Omental fat pad (tissue), 4 donors: Measurements from ENCODE around the gene WDFY4. TPM values are rescaled to one million over a fixed set of nuclear protein-coding genes. Genes with fewer than 3 reads are reported as not detected.

ENCODE experiments used
- ATAC-seq: fragments of 150-250 bp; one replicate; pipeline ENCODE4 v1.9.1; 2016; ENCODE audit warnings: mild to moderate bottlenecking, moderate library complexity; ENCODE audit not compliant: low FRiP score
- DNase-seq: peaks from one replicate; pipeline ENCODE4 v3.0.0-alpha.2; 2019; ENCODE audit warnings: low spot score
- total RNA-seq, 4 donors: library from RNA; depleted of rRNA; stranded (reverse); fragments of >200 nt; gene quantifications; one replicate each; pipeline ENCODE4 v1.1.0, GENCODE V29; 2016
- TF ChIP-seq, protein P1 (sequence below), 3 donors: fragments of 450-650 bp; IDR thresholded peaks; one replicate each; pipeline ENCODE4 v1.5.1; 2016 to 2017; ENCODE audit warnings: antibody characterized with exemption in 3 of 3, mild to moderate bottlenecking in 3 of 3, moderate library complexity in 2 of 3

Gene WDFY4
- total RNA-seq, 4 donors from 2014 or later, result 6.8 to 21.4 (median 10.5) TPM

- DNase-seq, result no peak
- no peak for ATAC-seq
- TF ChIP-seq, protein P1, sequence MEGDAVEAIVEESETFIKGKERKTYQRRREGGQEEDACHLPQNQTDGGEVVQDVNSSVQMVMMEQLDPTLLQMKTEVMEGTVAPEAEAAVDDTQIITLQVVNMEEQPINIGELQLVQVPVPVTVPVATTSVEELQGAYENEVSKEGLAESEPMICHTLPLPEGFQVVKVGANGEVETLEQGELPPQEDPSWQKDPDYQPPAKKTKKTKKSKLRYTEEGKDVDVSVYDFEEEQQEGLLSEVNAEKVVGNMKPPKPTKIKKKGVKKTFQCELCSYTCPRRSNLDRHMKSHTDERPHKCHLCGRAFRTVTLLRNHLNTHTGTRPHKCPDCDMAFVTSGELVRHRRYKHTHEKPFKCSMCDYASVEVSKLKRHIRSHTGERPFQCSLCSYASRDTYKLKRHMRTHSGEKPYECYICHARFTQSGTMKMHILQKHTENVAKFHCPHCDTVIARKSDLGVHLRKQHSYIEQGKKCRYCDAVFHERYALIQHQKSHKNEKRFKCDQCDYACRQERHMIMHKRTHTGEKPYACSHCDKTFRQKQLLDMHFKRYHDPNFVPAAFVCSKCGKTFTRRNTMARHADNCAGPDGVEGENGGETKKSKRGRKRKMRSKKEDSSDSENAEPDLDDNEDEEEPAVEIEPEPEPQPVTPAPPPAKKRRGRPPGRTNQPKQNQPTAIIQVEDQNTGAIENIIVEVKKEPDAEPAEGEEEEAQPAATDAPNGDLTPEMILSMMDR (IDR thresholded peaks at IDR 0.05), result no peak
These were observed 211.1 kb downstream of the WDFY4 start for GRCh38 chr10:48895803-48896195.

GRCh38 chr10:48896756-48897440, 212.2 kb downstream of the WDFY4 start:
- TF ChIP-seq, protein P1 (IDR thresholded peaks at IDR 0.05), result no peak
- no peak for DNase-seq
- ATAC-seq, result no peak

GRCh38 chr10:48897441-48897790, 212.7 kb downstream of the WDFY4 start:
- ATAC-seq (no peak), DNase-seq (no peak)
- TF ChIP-seq, protein P1 (IDR thresholded peaks at IDR 0.05), result no peak

- ATAC-seq, result no peak
- TF ChIP-seq, protein P1 (IDR thresholded peaks at IDR 0.05), result no peak
- no peak for DNase-seq
These were observed 213.8 kb downstream of the WDFY4 start for GRCh38 chr10:48898426-48898825.

DNA sequence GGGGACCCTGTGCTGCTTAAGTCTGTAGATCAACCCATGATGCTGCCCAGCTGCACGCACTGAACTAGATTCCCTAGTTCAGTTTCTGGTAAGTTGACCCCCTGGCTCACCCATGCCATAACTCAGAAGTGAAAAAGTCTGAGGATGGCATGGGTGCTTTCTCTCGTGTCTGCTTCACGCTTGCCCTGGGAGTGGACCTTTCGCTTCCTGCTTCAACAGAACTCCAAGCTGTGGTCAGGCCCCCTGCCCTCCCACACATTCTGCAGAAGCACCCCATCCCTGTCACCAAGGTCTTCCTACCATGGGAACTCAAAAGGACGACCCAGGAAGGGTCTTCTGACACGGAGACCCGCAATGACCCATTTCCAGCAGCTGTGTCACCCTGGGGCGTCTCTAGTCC, 215.1 kb downstream of the WDFY4 start:
- no peak for DNase-seq
- no peak for ATAC-seq
- TF ChIP-seq, protein P1 (IDR thresholded peaks at IDR 0.05), result no peak

GRCh38 chr10:48900371-48900801, 215.7 kb downstream of the WDFY4 start:
- TF ChIP-seq, protein P1 (IDR thresholded peaks at IDR 0.05), result no peak
- ATAC-seq (no peak), DNase-seq (no peak)

- DNase-seq, result no peak
- TF ChIP-seq, protein P1 (IDR thresholded peaks at IDR 0.05), result no peak
- no peak for ATAC-seq
These were observed 216.6 kb downstream of the WDFY4 start for GRCh38 chr10:48901319-48901718.
